OCI-LY7 (cell line): ENCODE data around the gene ERBIN. TPM values are rescaled to one million over a fixed set of nuclear protein-coding genes. Genes with fewer than 3 reads are reported as not detected.

ENCODE experiments used
- BruUV-seq: library from RNA; stranded (reverse); fragments of 400-500 nt; replicated peaks from 2 replicates; lab custom pipeline; 2021; lab: Mats Ljungman, UMichigan
- CTCF ChIA-PET: fragments of 300-600 bp; sonication (Branson Sonifier 250); formaldehyde crosslinking; loops from one replicate; lab custom pipeline; 2022; ENCODE audit warnings: antibody characterized with exemption; ENCODE audit not compliant: unreplicated experiment; lab: Charles Lee
- POLR2A ChIA-PET: fragments of 300-600 bp; sonication (Branson Sonifier 250); formaldehyde crosslinking; loops from one replicate; lab custom pipeline; 2022; ENCODE audit warnings: antibody characterized with exemption; lab: Charles Lee
- DNase-seq: peaks from one replicate; pipeline ENCODE4 v3.0.0-alpha.2; 2015; ENCODE audit warnings: low spot score
- H2AFZ ChIP-seq: fragments of 200-600 bp; sonication (generic), shearing (Covaris generic); 2 replicates; pipeline ENCODE4 v1.6.1; 2014; ENCODE audit warnings: mild to moderate bottlenecking, antibody characterized with exemption, low read length, moderate library complexity
- H3K27ac ChIP-seq: fragments of 200-600 bp; sonication (generic); 2 replicates; pipeline ENCODE4 v1.5.1; 2014; ENCODE audit warnings: mixed run types, low read depth, mild to moderate bottlenecking, moderate library complexity, low read length, inconsistent platforms; ENCODE audit not compliant: poor library complexity, severe bottlenecking
- H3K36me3 ChIP-seq: fragments of 200-600 bp; sonication (generic); 2 replicates; pipeline ENCODE4 v1.6.1; 2014; ENCODE audit warnings: mild to moderate bottlenecking, antibody characterized with exemption, low read length, moderate library complexity, mixed read lengths; ENCODE audit not compliant: insufficient read depth
- H3K4me1 ChIP-seq: fragments of 200-600 bp; sonication (generic); 2 replicates; pipeline ENCODE4 v1.5.1; 2014; ENCODE audit warnings: mild to moderate bottlenecking, low read length; ENCODE audit not compliant: insufficient read depth, poor library complexity, severe bottlenecking
- H3K4me2 ChIP-seq: fragments of 200-600 bp; sonication (generic); 2 replicates; pipeline ENCODE4 v1.6.1; 2014; ENCODE audit warnings: mild to moderate bottlenecking, low read length
- H3K4me3 ChIP-seq: fragments of 200-600 bp; sonication (generic); 2 replicates; pipeline ENCODE4 v1.5.1; 2014; ENCODE audit warnings: mild to moderate bottlenecking, low read depth, low read length; ENCODE audit not compliant: poor library complexity, severe bottlenecking
- H3K79me2 ChIP-seq: fragments of 200-600 bp; sonication (generic); 2 replicates; pipeline ENCODE4 v1.6.1; 2016; ENCODE audit warnings: low read depth, mild to moderate bottlenecking, low read length, moderate library complexity, mixed read lengths; ENCODE audit not compliant: insufficient read depth
- H3K9me2 ChIP-seq: fragments of 200-600 bp; sonication (generic); 2 replicates; pipeline ENCODE4 v1.6.1; 2016; ENCODE audit warnings: mild to moderate bottlenecking, low read length, mixed read lengths; ENCODE audit not compliant: insufficient read depth
- H3K9me3 ChIP-seq: fragments of 200-600 bp; sonication (generic); 2 replicates; pipeline ENCODE4 v1.6.1; 2014; ENCODE audit warnings: mild to moderate bottlenecking, mixed run types, low read length, mixed read lengths
- H4K20me1 ChIP-seq: fragments of 200-600 bp; sonication (generic); 2 replicates; pipeline ENCODE4 v1.6.1; 2014; ENCODE audit warnings: mild to moderate bottlenecking, antibody characterized with exemption, low read length, moderate library complexity, mixed read lengths; ENCODE audit not compliant: insufficient read depth
- EZH2phosphoT487 ChIP-seq: fragments of 200-600 bp; sonication (generic); IDR thresholded peaks from 2 replicates; pipeline ENCODE4 v1.6.1; 2018; ENCODE audit warnings: low read depth, borderline replicate concordance, mild to moderate bottlenecking, mixed run types, antibody characterized with exemption, low read length, moderate library complexity, mixed read lengths
- intact Hi-C: fragments of 100-400 bp; cut with micrococcal nuclease; formaldehyde crosslinking; loops from one replicate; pipeline ENCODE4 v1.10.0; 2022; ENCODE audit not compliant: unreplicated experiment
- total RNA-seq, 2 experiments: library from RNA; depleted of rRNA in 1 of 2; stranded (reverse); fragments of >200 nt in 1 of 2; shearing (Covaris generic) in 1 of 2; gene quantifications; 2 replicates each; pipeline ENCODE4 v1.2.3, GENCODE V29; 2014 to 2022
- TF ChIP-seq, protein P1 (sequence below): fragments of 200-600 bp; sonication (generic); conservative IDR thresholded peaks from 2 replicates; pipeline ENCODE4 v1.5.1; 2014; ENCODE audit warnings: mild to moderate bottlenecking, antibody characterized with exemption, low read length, moderate library complexity, mixed read lengths

Gene ERBIN
- total RNA-seq, 2 experiments from 2014 or later, result 84.5 to 132 TPM

DNA sequence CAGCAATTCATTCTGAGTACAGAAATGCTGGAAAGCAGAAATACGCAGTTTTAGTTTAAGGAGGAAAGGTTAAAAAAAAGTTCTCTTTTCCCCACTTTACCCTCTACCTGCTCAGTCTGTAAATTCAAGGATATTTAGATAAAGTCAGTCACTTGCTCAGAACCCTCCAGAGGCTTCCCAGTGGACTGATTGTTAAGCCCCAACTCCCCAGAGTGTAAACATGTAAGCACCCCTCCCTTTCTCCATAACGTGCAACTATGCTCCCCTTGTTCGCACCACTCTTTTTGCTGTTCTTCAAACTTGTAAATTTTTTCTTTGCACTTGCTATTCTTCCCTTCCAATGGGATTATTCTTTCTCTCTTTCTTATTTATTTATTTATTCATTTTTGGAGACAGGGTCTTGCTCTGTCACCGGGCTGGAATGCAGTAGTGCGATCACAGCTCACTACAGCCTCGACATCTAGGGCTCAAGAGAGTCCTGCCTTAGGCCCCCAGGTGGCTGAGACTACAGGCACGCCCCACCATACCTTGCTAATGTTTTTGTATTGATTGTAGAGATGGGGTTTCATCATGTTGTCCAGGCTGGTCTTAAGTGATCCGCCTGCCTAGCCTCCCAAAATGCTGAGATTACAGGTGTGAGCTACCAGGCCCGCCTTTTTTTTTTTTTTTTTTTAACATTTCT is 32.5 kb upstream of the ERBIN start:
- intact Hi-C loops, result no loop called here

DNA sequence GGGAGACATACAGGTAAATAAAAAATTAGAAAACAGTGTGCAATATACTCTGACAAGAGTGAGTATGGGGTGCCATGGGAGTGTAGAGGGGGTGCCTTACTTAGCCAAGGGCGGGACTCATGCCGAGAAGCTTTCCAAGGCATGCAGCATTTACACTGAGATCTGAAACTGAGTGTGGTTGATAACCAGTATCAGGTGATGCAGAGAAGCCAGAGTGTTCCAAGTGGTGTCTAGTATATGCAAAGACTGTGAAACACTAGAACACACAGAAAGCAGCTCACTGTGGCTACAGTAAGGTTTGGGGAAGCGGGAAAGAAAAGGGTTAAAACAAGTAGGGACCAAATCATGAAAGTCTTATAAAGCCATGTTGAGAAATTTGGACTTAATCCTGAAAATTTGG is 30.5 kb upstream of the ERBIN start:
- no peak overlapping the region for H2AFZ ChIP-seq
- H4K20me1 ChIP-seq, result no peaks in the 10 kb centered on the region
- H3K9me3 ChIP-seq, result no peaks in the 10 kb centered on the region
- no peaks in the 10 kb centered on the region for H3K36me3 ChIP-seq
- POLR2A ChIA-PET, result interaction anchor here (1.4 kb wide), 1 partner anchor 99 kb away, joined by 3 read pairs; no protein-coding TSS in a partner anchor
- no peak for TF ChIP-seq EZH2phosphoT487
- TF ChIP-seq, protein P1, sequence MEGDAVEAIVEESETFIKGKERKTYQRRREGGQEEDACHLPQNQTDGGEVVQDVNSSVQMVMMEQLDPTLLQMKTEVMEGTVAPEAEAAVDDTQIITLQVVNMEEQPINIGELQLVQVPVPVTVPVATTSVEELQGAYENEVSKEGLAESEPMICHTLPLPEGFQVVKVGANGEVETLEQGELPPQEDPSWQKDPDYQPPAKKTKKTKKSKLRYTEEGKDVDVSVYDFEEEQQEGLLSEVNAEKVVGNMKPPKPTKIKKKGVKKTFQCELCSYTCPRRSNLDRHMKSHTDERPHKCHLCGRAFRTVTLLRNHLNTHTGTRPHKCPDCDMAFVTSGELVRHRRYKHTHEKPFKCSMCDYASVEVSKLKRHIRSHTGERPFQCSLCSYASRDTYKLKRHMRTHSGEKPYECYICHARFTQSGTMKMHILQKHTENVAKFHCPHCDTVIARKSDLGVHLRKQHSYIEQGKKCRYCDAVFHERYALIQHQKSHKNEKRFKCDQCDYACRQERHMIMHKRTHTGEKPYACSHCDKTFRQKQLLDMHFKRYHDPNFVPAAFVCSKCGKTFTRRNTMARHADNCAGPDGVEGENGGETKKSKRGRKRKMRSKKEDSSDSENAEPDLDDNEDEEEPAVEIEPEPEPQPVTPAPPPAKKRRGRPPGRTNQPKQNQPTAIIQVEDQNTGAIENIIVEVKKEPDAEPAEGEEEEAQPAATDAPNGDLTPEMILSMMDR, result no peak
- H3K79me2 ChIP-seq, result no peaks in the 10 kb centered on the region
- H3K4me3 ChIP-seq, result no peak overlapping the region
- no TSS peak for BruUV-seq
- no peak for DNase-seq
- no peak overlapping the region for H3K4me2 ChIP-seq
- H3K9me2 ChIP-seq, result no peaks in the 10 kb centered on the region
- intact Hi-C loops, result no loop called here
- CTCF ChIA-PET, result no interaction called here
- H3K27ac ChIP-seq, result no peak overlapping the region
- no peaks in the 10 kb centered on the region for H3K4me1 ChIP-seq

More for the DNA sequence above, 32.5 kb upstream of the ERBIN start:
- POLR2A ChIA-PET, result interaction anchor here (0.6 to 0.7 kb wide), 2 partner anchors 60 to 491 kb away, joined by 3 to 5 read pairs; no protein-coding TSS in a partner anchor
- no peaks in the 10 kb centered on the region for H3K79me2 ChIP-seq
- no peak overlapping the region for H3K4me3 ChIP-seq
- H2AFZ ChIP-seq, result no peak overlapping the region
- H3K4me1 ChIP-seq, result no peaks in the 10 kb centered on the region
- H3K9me3 ChIP-seq, result no peaks in the 10 kb centered on the region
- no peaks in the 10 kb centered on the region for H4K20me1 ChIP-seq
- H3K36me3 ChIP-seq, result no peaks in the 10 kb centered on the region
- BruUV-seq, result no TSS peak
- H3K27ac ChIP-seq, result no peak overlapping the region
- TF ChIP-seq EZH2phosphoT487, result no peak
- TF ChIP-seq, protein P1, result no peak
- DNase-seq, result no peak
- H3K9me2 ChIP-seq, result no peaks in the 10 kb centered on the region
- CTCF ChIA-PET, result no interaction called here
- no peak overlapping the region for H3K4me2 ChIP-seq

DNA sequence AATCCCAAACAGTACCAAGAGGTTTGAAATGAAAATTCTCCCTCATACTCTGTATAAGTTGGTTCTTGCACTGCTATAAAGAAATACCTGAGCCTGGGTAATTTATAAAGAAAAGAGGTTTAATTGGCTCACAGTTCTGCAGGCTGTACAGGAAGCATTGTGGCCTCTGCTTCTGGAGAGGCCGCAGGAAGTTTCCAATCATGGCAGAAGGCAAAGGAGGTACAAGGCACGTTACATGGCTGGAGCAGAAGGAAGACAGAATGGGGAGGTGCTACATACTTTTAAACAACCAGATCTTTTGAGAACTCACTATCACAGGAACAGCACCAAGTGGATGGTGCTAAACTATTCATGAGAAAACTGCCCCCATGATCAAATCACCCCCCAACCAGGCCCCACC is 25.6 kb upstream of the ERBIN start:
- intact Hi-C loops, result no loop called here
- Histone ChIP-seq H3K79me2 (no peaks in the 10 kb centered on the region), H3K4me3 (no peak overlapping the region), H3K9me2 (no peaks in the 10 kb centered on the region), H3K4me1 (no peaks in the 10 kb centered on the region), H4K20me1 (no peaks in the 10 kb centered on the region), H3K27ac (no peak overlapping the region), H3K36me3 (no peaks in the 10 kb centered on the region), H2AFZ (no peak overlapping the region), H3K9me3 (no peaks in the 10 kb centered on the region), H3K4me2 (no peak overlapping the region)
- no TSS peak for BruUV-seq
- POLR2A ChIA-PET, result interaction anchor here (1.6 kb wide), 1 partner anchor 8 kb away, joined by 3 read pairs; no protein-coding TSS in a partner anchor
- TF ChIP-seq, protein P1, result no peak
- TF ChIP-seq EZH2phosphoT487, result no peak
- DNase-seq, result no peak
- CTCF ChIA-PET, result no interaction called here
